Measurements from ENCODE around the gene COX19.

DNA sequence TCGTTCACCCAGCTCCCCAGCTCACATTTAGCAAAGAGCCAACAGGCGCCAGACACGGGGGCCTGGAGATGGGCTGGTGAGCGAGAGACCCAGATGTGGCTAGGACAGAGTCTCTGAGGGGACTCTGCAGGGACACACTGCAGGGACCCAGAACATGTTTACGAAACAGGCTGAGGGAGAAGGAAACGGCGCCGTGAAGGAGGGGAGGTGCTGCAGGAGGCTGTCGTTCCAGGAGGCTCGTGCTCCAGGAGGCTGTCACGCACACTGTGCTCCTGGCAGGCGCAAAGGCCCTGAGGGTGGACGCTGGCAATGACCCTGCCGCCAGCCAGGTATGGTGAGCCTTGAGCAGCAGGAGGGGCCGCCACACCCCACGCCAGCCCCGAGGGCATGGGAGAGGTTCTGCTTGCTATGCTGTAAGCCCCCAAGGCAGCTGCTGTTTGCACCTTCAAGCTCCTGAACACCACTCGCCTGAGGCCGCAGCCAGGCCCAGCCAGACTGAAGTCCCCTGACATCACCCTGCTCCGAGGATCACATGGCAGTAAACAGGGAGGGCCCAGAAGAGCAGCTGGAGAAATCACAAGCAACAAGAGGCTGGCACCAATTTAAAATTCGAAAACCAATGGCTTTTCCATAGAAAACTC, 48.2 kb downstream of the COX19 start:
- TF ChIP-seq, protein P1, sequence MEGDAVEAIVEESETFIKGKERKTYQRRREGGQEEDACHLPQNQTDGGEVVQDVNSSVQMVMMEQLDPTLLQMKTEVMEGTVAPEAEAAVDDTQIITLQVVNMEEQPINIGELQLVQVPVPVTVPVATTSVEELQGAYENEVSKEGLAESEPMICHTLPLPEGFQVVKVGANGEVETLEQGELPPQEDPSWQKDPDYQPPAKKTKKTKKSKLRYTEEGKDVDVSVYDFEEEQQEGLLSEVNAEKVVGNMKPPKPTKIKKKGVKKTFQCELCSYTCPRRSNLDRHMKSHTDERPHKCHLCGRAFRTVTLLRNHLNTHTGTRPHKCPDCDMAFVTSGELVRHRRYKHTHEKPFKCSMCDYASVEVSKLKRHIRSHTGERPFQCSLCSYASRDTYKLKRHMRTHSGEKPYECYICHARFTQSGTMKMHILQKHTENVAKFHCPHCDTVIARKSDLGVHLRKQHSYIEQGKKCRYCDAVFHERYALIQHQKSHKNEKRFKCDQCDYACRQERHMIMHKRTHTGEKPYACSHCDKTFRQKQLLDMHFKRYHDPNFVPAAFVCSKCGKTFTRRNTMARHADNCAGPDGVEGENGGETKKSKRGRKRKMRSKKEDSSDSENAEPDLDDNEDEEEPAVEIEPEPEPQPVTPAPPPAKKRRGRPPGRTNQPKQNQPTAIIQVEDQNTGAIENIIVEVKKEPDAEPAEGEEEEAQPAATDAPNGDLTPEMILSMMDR (conservative IDR thresholded peaks at IDR 0.05; ENCODE audit: low read depth, low read length), result no peak
- TF ChIP-seq EZH2 (IDR thresholded peaks at IDR 0.05; ENCODE audit: borderline replicate concordance, low read depth, low read length, poor library complexity, severe bottlenecking), result no peak

Data from A673 (cell line).